ENCODE measurements around the gene APOL4.
"Not testable (repeated sequence)": the region's sequence is repeated elsewhere in the genome, so short reads cannot be mapped to it uniquely, and the experiment has no call there.

Gene APOL4

GRCh38 chr22:36201630-36202319 is at the start of gene APOL4:
APOL4 (minus strand) TSS chr22:36201809; CDS start chr22:36201734, 75 bp downstream.
- DNase-seq (ENCODE audit: low spot score), result no peak
- in situ Hi-C loops (cut with MboI; ENCODE audit: low sequenced_read_pairs, unreplicated experiment), result no loop called here
- no peak for TF ChIP-seq CTCF (IDR thresholded peaks at IDR 0.05; ENCODE audit: borderline replicate concordance, control extremely low read depth, extremely low read depth, insufficient read depth, missing control alignments)

GRCh38 chr22:36250292-36250960 is 48.8 kb upstream of the APOL4 start:
- DNase-seq (ENCODE audit: low spot score); in situ Hi-C loops (cut with MboI; ENCODE audit: low sequenced_read_pairs, unreplicated experiment): not testable (repeated sequence)

GRCh38 chr22:36249160-36249559 is 47.6 kb upstream of the APOL4 start:
- no peak for TF ChIP-seq CTCF (IDR thresholded peaks at IDR 0.05; ENCODE audit: borderline replicate concordance, control extremely low read depth, extremely low read depth, insufficient read depth, missing control alignments)
- in situ Hi-C loops (cut with MboI; ENCODE audit: low sequenced_read_pairs, unreplicated experiment), result no loop called here
- no peak for DNase-seq (ENCODE audit: low spot score)

GRCh38 chr22:36247955-36248354 is 46.3 kb upstream of the APOL4 start:
- DNase-seq (ENCODE audit: low spot score), result no peak
- in situ Hi-C loops (cut with MboI; ENCODE audit: low sequenced_read_pairs, unreplicated experiment), result no loop called here
- TF ChIP-seq CTCF (IDR thresholded peaks at IDR 0.05; ENCODE audit: borderline replicate concordance, control extremely low read depth, extremely low read depth, insufficient read depth, missing control alignments), result no peak

- in situ Hi-C loops (cut with MboI; ENCODE audit: low sequenced_read_pairs, unreplicated experiment), result no loop called here
- DNase-seq (ENCODE audit: low spot score), result no peak
- TF ChIP-seq CTCF (IDR thresholded peaks at IDR 0.05; ENCODE audit: borderline replicate concordance, control extremely low read depth, extremely low read depth, insufficient read depth, missing control alignments), result no peak
Measured at GRCh38 chr22:36246718-36247117, 45.1 kb upstream of the APOL4 start.

GRCh38 chr22:36245805-36246356 is 44.3 kb upstream of the APOL4 start:
- in situ Hi-C loops (cut with MboI; ENCODE audit: low sequenced_read_pairs, unreplicated experiment), result no loop called here
- TF ChIP-seq CTCF (IDR thresholded peaks at IDR 0.05; ENCODE audit: borderline replicate concordance, control extremely low read depth, extremely low read depth, insufficient read depth, missing control alignments), result no peak

More at GRCh38 chr22:36245805-36246356, 44.3 kb upstream of the APOL4 start:
- no peak for DNase-seq (ENCODE audit: low spot score)

All from GM13976 (cell line).